Lung (tissue), 12 donors: Measurements from ENCODE around the gene FUOM. TPM values are rescaled to one million over a fixed set of nuclear protein-coding genes. Genes with fewer than 3 reads are reported as not detected.

Source experiments
- ATAC-seq: fragments of 200-7000 bp; cut with Tn5 transposase; one replicate; pipeline ENCODE4 v1.9.1; 2020; ENCODE audit warnings: moderate number of reproducible peaks; ENCODE audit not compliant: insufficient read depth, low FRiP score
- DNase-seq, 3 donors: peaks; one replicate each; pipeline ENCODE4 v3.0.0-alpha.2; 2013 to 2017
- H3K27ac ChIP-seq, 2 donors: one replicate each; pipeline ENCODE4 v1.5.1; 2013; ENCODE audit warnings: mild to moderate bottlenecking in 2 of 2, moderate library complexity in 2 of 2, control low read depth in 1 of 2, inconsistent platforms in 1 of 2, low read depth in 1 of 2, low read length in 1 of 2
- H3K27me3 ChIP-seq, 3 donors: one replicate each; pipeline ENCODE4 v1.5.1; 2013; ENCODE audit warnings: low read length in 2 of 3; ENCODE audit not compliant: control insufficient read depth in 3 of 3, insufficient read depth in 3 of 3
- H3K36me3 ChIP-seq, 4 donors: one replicate each; pipeline ENCODE4 v1.5.1; 2013; ENCODE audit warnings: low read length in 4 of 4, mild to moderate bottlenecking in 1 of 4, moderate library complexity in 1 of 4; ENCODE audit not compliant: control insufficient read depth in 4 of 4, insufficient read depth in 4 of 4
- H3K4me1 ChIP-seq, 5 donors: one replicate each; pipeline ENCODE4 v1.5.1; 2013; ENCODE audit warnings: low read length in 5 of 5, mild to moderate bottlenecking in 2 of 5, moderate library complexity in 1 of 5; ENCODE audit not compliant: control insufficient read depth in 5 of 5, insufficient read depth in 5 of 5
- H3K4me3 ChIP-seq: one replicate; pipeline ENCODE4 v1.5.1; 2013; ENCODE audit warnings: mild to moderate bottlenecking, control low read depth, moderate library complexity
- H3K9ac ChIP-seq, 2 donors: one replicate each; pipeline ENCODE4 v1.5.1; 2013; ENCODE audit warnings: low read length in 2 of 2, control low read depth in 1 of 2; ENCODE audit not compliant: insufficient read depth in 1 of 2
- H3K9me3 ChIP-seq, 4 donors: one replicate each; pipeline ENCODE4 v1.5.1; 2013; ENCODE audit warnings: low read length in 3 of 4, mild to moderate bottlenecking in 1 of 4, moderate library complexity in 1 of 4; ENCODE audit not compliant: control insufficient read depth in 4 of 4, insufficient read depth in 3 of 4
- CTCF ChIP-seq: IDR thresholded peaks from 2 replicates; pipeline ENCODE4 v1.5.1; 2012; ENCODE audit warnings: mild to moderate bottlenecking; ENCODE audit errors: control extremely low read depth, extremely low read depth
- WGBS, 2 donors: extraction: QIAGEN DNeasy Blood & Tissue Kit; methylation state at CpG; one replicate each; pipeline ENCODE4 v1.1.7; 2013; 5-methylcytosine and 5-hydroxymethylcytosine counted together
- polyA plus RNA-seq, 2 donors: library from polyadenylated mRNA; stranded (reverse); fragments of 200-250 nt; gene quantifications; one replicate each; pipeline ENCODE4 v1.2.1, GENCODE V29; 2013
- total RNA-seq, 2 donors: library from RNA; depleted of rRNA in 1 of 2; stranded (reverse); fragments of >200 nt in 1 of 2; gene quantifications; one replicate each; pipeline ENCODE4 v1.2.1, GENCODE V29; 2014 to 2021
- donor health status: control.
- donor health status: control.
- donor health status: Bipolar disorder and iron deficiency.
- donor health status: healthy.
- donor health status: DM: yes; HTN: yes; CAD: no.

FUOM gene
- total and polyA plus RNA-seq, 4 donors = 8.4 to 41.4 (median 34.2) TPM

- no peak overlapping the region for H3K9ac ChIP-seq
- H3K36me3 ChIP-seq = peaks cover 4 to 57% (median 36%) of the 10 kb centered on the region in 4 donors
- no peak overlapping the region for H3K27ac ChIP-seq
- WGBS, 2 donors = 88 to 89% methylated on average over 13 of the region's 13 CpGs
- no peak overlapping the region for H3K4me3 ChIP-seq
- no peak for ATAC-seq
- peaks cover 0 to 5% (median 0%) of the 10 kb centered on the region in 4 donors for H3K9me3 ChIP-seq
- H3K27me3 ChIP-seq = no peaks in the 10 kb centered on the region
- TF ChIP-seq CTCF = no peak
- DNase-seq = no peak
- H3K4me1 ChIP-seq = no peaks in the 10 kb centered on the region
Measured at GRCh38 chr10:133365461-133366129, 7.8 kb upstream of the FUOM start.

GRCh38 chr10:133364645-133365431, 7.0 kb upstream of the FUOM start:
- H3K27me3 ChIP-seq = no peaks in the 10 kb centered on the region
- peaks cover 4 to 49% (median 31%) of the 10 kb centered on the region in 4 donors for H3K36me3 ChIP-seq
- 91 to 93% methylated on average over 29 of the region's 29 CpGs for WGBS, 2 donors
- TF ChIP-seq CTCF = no peak
- H3K4me3 ChIP-seq = no peak overlapping the region
- no peak for ATAC-seq
- H3K4me1 ChIP-seq = no peaks in the 10 kb centered on the region
- no peak overlapping the region for H3K27ac ChIP-seq
- DNase-seq = no peak
- H3K9me3 ChIP-seq = peaks cover 0 to 5% (median 0%) of the 10 kb centered on the region in 4 donors
- no peak overlapping the region for H3K9ac ChIP-seq

GRCh38 chr10:133362846-133363245, 5.0 kb upstream of the FUOM start:
- H3K36me3 ChIP-seq = peaks cover 4 to 35% (median 22%) of the 10 kb centered on the region in 4 donors
- H3K9me3 ChIP-seq = peaks cover 0 to 5% (median 0%) of the 10 kb centered on the region in 4 donors
- no peak for TF ChIP-seq CTCF
- DNase-seq = no peak
- ATAC-seq = no peak
- H3K4me1 ChIP-seq = no peaks in the 10 kb centered on the region
- no peaks in the 10 kb centered on the region for H3K27me3 ChIP-seq
- WGBS, 2 donors = 93 to 96% methylated on average over 13 of the region's 13 CpGs
- H3K9ac ChIP-seq = no peak overlapping the region
- no peak overlapping the region for H3K4me3 ChIP-seq
- no peak overlapping the region for H3K27ac ChIP-seq
